ENCODE data around the gene EIF2S1. TPM values are rescaled to one million over a fixed set of nuclear protein-coding genes. Genes with fewer than 3 reads are reported as not detected.
"Not testable (repeated sequence)": the region's sequence is repeated elsewhere in the genome, so short reads cannot be mapped to it uniquely, and the experiment has no call there.

EIF2S1 gene
- total RNA-seq, 6 donors from 2014 or later: 10.3 to 88.2 (median 66.4) TPM

GRCh38 chr14:67319142-67319541 is 41.0 kb upstream of the EIF2S1 start:
- Histone ChIP-seq H3K4me1 (no peaks in the 10 kb centered on the region), H3K4me3 (no peak overlapping the region), H3K9me3 (no peaks in the 10 kb centered on the region), H3K27me3 (no peaks in the 10 kb centered on the region), H3K36me3 (peaks cover 0 to 65% (median 10%) of the 10 kb centered on the region in 4 donors), H3K27ac (no peak overlapping the region)
- TF ChIP-seq EP300 (IDR thresholded peaks at IDR 0.05) (no peak), POLR2A (IDR thresholded peaks at IDR 0.05) (no peak), POLR2AphosphoS5 (IDR thresholded peaks at IDR 0.05) (no peak), CTCF (IDR thresholded peaks at IDR 0.05) (no peak)
- no peak for DNase-seq
- no peak for ATAC-seq (ENCODE audit: low FRiP score in 2 of 2)

DNA sequence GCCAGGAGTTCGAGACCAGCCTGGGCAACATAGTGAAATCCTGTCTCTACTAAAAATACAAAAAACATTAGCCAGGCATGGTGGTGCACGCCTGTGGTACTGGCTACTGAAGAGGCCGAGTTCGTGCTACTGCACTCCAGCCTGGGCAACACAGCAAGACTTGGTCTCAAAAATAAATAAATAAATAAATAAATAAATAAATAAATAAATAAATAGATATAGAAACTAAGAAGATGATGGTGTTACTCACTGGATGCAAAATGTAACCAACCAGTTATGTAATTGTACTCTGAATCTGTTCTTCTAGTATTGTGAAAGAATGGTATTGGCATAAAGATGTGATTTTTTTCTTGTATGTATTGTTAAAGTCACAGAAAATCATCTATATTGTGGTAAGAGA is 30.5 kb upstream of the EIF2S1 start:
- 93 to 99% methylated on average over 4 of the region's 4 CpGs for WGBS, 2 donors
- H3K27ac ChIP-seq; DNase-seq; H3K9me3 ChIP-seq; H3K4me1 ChIP-seq; H3K27me3 ChIP-seq; H3K4me3 ChIP-seq; ATAC-seq (ENCODE audit: low FRiP score in 2 of 2): not testable (repeated sequence)
- H3K36me3 ChIP-seq: peaks cover 7 to 78% (median 23%) of the 10 kb centered on the region in 4 donors

- Histone ChIP-seq H3K4me3 (no peak overlapping the region), H3K36me3 (peaks cover 24 to 81% (median 36%) of the 10 kb centered on the region in 4 donors), H3K27ac (no peak overlapping the region), H3K27me3 (no peaks in the 10 kb centered on the region), H3K9me3 (no peaks in the 10 kb centered on the region), H3K4me1 (no peaks in the 10 kb centered on the region)
- ATAC-seq (ENCODE audit: low FRiP score in 2 of 2) (no peak), DNase-seq (no peak)
- whole genome bisulfite sequencing, 2 donors: 93 to 95% methylated on average over 5 of the region's 5 CpGs
- TF ChIP-seq CTCF (IDR thresholded peaks at IDR 0.05) (no peak), POLR2A (IDR thresholded peaks at IDR 0.05) (no peak), EP300 (IDR thresholded peaks at IDR 0.05) (no peak), POLR2AphosphoS5 (IDR thresholded peaks at IDR 0.05) (no peak)
These were observed 28.6 kb upstream of the EIF2S1 start for GRCh38 chr14:67331368-67332125.

DNA sequence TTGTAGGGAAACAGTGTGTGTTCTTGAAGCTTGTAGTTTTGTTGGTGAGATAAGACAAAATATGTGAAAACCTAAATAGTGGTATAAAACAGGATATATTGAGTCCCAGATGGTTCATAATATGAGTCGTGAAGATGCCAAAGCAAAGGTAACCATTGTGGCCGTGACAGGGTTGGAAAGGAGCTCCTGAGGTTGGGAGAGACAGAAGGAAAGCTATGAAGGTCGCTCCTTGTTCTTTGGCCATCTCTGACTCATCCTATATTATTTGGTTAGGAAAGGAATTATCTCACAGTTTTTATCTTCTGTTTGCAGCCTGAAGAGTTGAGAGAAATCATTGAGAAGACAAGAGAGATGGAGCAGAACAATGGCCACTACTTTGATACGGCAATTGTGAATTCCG is 27.7 kb upstream of the EIF2S1 start:
- H3K27ac ChIP-seq: no peak overlapping the region
- TF ChIP-seq POLR2AphosphoS5 (IDR thresholded peaks at IDR 0.05) (no peak), EP300 (IDR thresholded peaks at IDR 0.05) (no peak), POLR2A (IDR thresholded peaks at IDR 0.05) (no peak), CTCF (IDR thresholded peaks at IDR 0.05) (no peak)
- H3K4me1 ChIP-seq: no peaks in the 10 kb centered on the region
- peaks cover 27 to 82% (median 44%) of the 10 kb centered on the region in 4 donors for H3K36me3 ChIP-seq
- WGBS, 2 donors: 91 to 98% methylated on average over 5 of the region's 5 CpGs
- no peak overlapping the region for H3K4me3 ChIP-seq
- no peaks in the 10 kb centered on the region for H3K27me3 ChIP-seq
- DNase-seq (no peak), ATAC-seq (ENCODE audit: low FRiP score in 2 of 2) (no peak)
- no peaks in the 10 kb centered on the region for H3K9me3 ChIP-seq

GRCh38 chr14:67335781-67336180 is 24.3 kb upstream of the EIF2S1 start:
- Histone ChIP-seq H3K4me3 (no peak overlapping the region), H3K9me3 (no peaks in the 10 kb centered on the region), H3K27me3 (no peaks in the 10 kb centered on the region), H3K27ac (no peak overlapping the region), H3K4me1 (no peaks in the 10 kb centered on the region), H3K36me3 (peaks cover 42 to 98% (median 65%) of the 10 kb centered on the region in 4 donors)
- ATAC-seq (ENCODE audit: low FRiP score in 2 of 2): no peak
- no peak for DNase-seq
- peak in 2 of 6 experiments; percentile 10 to 13 for TF ChIP-seq CTCF (IDR thresholded peaks at IDR 0.05)
- no peak for TF ChIP-seq POLR2A (IDR thresholded peaks at IDR 0.05)
- WGBS, 2 donors: 92% methylated on average over 2 of the region's 2 CpGs

- not testable (repeated sequence) for H3K27me3 ChIP-seq; H3K4me1 ChIP-seq; H3K27ac ChIP-seq; ATAC-seq (ENCODE audit: low FRiP score in 2 of 2); H3K4me3 ChIP-seq; H3K9me3 ChIP-seq
- DNase-seq: peak in 1 of 2 donors; percentile 70
- H3K36me3 ChIP-seq: peaks cover 45 to 94% (median 70%) of the 10 kb centered on the region in 4 donors
- WGBS, 2 donors: 98 to 100% methylated on average over 1 to 9 of the region's 31 CpGs
These were observed 18.9 kb upstream of the EIF2S1 start for GRCh38 chr14:67341231-67341630.
